ENCODE results near the gene TGFBR3. TPM values are rescaled to one million over a fixed set of nuclear protein-coding genes. Genes with fewer than 3 reads are reported as not detected.
A peak's percentile ranks its signal among the peaks of the same experiment; 100 is the strongest.

The TGFBR3 gene
- total RNA-seq, 4 donors from 2014 or later, result 16.3 to 90.0 (median 54.7) TPM

DNA sequence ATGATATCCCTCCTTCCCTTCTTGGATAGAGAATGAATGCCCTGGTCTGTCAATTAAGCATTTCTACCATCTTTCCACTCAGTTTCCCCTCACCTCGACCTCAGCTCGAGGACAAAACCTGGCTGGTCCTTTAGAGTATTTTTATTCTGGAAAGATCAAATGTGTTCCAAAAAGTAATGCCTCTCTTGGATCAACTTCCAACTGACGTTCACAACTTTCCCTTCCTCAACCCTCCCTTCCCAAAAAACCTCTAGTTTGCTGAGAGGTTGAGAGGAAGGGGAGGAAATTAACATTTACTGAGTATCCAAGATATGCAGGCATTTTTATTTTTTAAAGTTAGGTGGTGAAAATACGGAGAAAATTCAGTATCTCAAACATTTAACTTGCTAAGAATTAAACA lies 182.9 kb downstream of the TGFBR3 start:
- no peak overlapping the region for H3K27ac ChIP-seq
- TF ChIP-seq, protein P1, sequence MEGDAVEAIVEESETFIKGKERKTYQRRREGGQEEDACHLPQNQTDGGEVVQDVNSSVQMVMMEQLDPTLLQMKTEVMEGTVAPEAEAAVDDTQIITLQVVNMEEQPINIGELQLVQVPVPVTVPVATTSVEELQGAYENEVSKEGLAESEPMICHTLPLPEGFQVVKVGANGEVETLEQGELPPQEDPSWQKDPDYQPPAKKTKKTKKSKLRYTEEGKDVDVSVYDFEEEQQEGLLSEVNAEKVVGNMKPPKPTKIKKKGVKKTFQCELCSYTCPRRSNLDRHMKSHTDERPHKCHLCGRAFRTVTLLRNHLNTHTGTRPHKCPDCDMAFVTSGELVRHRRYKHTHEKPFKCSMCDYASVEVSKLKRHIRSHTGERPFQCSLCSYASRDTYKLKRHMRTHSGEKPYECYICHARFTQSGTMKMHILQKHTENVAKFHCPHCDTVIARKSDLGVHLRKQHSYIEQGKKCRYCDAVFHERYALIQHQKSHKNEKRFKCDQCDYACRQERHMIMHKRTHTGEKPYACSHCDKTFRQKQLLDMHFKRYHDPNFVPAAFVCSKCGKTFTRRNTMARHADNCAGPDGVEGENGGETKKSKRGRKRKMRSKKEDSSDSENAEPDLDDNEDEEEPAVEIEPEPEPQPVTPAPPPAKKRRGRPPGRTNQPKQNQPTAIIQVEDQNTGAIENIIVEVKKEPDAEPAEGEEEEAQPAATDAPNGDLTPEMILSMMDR (IDR thresholded peaks at IDR 0.05), result no peak
- TF ChIP-seq POLR2A (IDR thresholded peaks at IDR 0.05), result no peak
- H3K27me3 ChIP-seq, result no peaks in the 10 kb centered on the region
- no peaks in the 10 kb centered on the region for H3K4me1 ChIP-seq
- H3K4me3 ChIP-seq, result no peak overlapping the region
- H3K9me3 ChIP-seq, result no peaks in the 10 kb centered on the region
- H3K36me3 ChIP-seq, result peaks cover 0 to 13% (median 0%) of the 10 kb centered on the region in 3 donors
- DNase-seq, result no peak

DNA sequence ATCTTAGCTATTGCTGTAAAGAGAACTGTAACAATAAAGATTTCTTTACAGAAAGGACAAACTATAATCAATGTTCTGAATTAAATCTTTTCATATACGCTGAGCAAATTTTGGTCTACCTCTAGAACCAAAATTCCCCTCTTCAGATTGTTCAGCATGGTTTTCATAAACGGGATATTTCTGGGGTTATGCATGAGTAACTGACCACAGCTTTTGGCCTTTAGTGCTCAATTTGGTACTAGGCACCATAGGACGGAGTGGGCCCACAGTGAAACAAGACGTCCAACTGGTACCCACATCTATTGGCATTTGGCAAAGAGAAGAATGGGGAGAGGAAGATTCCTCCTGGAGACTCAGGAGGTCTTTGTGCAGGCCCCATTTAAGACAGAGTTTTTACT lies 184.5 kb downstream of the TGFBR3 start:
- H3K36me3 ChIP-seq, result no peaks in the 10 kb centered on the region
- peak overlapping the region in 1 of 4 donors; percentile 7 for H3K27ac ChIP-seq
- H3K9me3 ChIP-seq, result no peaks in the 10 kb centered on the region
- H3K4me1 ChIP-seq, result peaks cover 0 to 10% (median 0%) of the 10 kb centered on the region in 4 donors
- no peak for DNase-seq
- H3K4me3 ChIP-seq, result no peak overlapping the region
- no peak for TF ChIP-seq POLR2A (IDR thresholded peaks at IDR 0.05)
- TF ChIP-seq, protein P1 (IDR thresholded peaks at IDR 0.05), result no peak
- H3K27me3 ChIP-seq, result no peaks in the 10 kb centered on the region

GRCh38 chr1:91700771-91701471 lies 185.0 kb downstream of the TGFBR3 start:
- Histone ChIP-seq H3K4me3 (no peak overlapping the region), H3K9me3 (no peaks in the 10 kb centered on the region), H3K27ac (peak overlapping the region in 1 of 4 donors; percentile 7), H3K27me3 (no peaks in the 10 kb centered on the region), H3K4me1 (peaks cover 0 to 10% (median 0%) of the 10 kb centered on the region in 4 donors), H3K36me3 (no peaks in the 10 kb centered on the region)
- no peak for DNase-seq
- TF ChIP-seq, protein P1 (IDR thresholded peaks at IDR 0.05), result no peak
- TF ChIP-seq POLR2A (IDR thresholded peaks at IDR 0.05), result no peak

DNA sequence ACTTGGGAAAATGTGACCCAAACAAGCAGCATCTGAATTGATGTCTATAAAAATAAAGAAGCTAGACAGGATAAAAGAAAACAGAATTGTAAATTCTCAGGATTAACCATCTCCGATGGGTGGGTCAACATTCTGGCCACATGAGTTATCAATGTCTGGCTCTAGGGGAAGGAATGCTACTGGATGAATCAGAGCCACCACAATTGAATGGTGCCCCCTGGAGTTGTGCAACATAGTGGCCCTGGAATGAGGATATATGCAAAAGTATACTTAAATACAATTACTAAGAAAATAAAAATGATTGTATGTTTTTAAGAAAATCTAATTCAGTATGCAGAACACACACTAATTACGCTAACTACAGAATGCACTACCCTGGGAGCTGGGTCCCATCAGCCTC lies 185.6 kb downstream of the TGFBR3 start:
- Histone ChIP-seq H3K4me3 (no peak overlapping the region), H3K27me3 (no peaks in the 10 kb centered on the region), H3K4me1 (peaks cover 0 to 10% (median 0%) of the 10 kb centered on the region in 4 donors), H3K36me3 (peaks cover 0 to 4% (median 0%) of the 10 kb centered on the region in 3 donors), H3K9me3 (no peaks in the 10 kb centered on the region), H3K27ac (peak overlapping the region in 1 of 4 donors; percentile 22)
- DNase-seq, result no peak
- TF ChIP-seq POLR2A (IDR thresholded peaks at IDR 0.05), result no peak

GRCh38 chr1:91699339-91699974 lies 186.5 kb downstream of the TGFBR3 start:
- Histone ChIP-seq H3K36me3 (peaks cover 0 to 6% (median 0%) of the 10 kb centered on the region in 3 donors), H3K27ac (peak overlapping the region in 1 of 4 donors; percentile 22), H3K4me3 (no peak overlapping the region), H3K27me3 (no peaks in the 10 kb centered on the region), H3K4me1 (peaks cover 0 to 10% (median 0%) of the 10 kb centered on the region in 4 donors), H3K9me3 (no peaks in the 10 kb centered on the region)
- TF ChIP-seq, protein P1 (IDR thresholded peaks at IDR 0.05), result no peak
- no peak for TF ChIP-seq POLR2A (IDR thresholded peaks at IDR 0.05)
- no peak for DNase-seq

- Histone ChIP-seq H3K27me3 (no peaks in the 10 kb centered on the region), H3K4me3 (no peak overlapping the region), H3K9me3 (no peaks in the 10 kb centered on the region), H3K36me3 (peaks cover 0 to 6% (median 0%) of the 10 kb centered on the region in 3 donors), H3K27ac (peak overlapping the region in 1 of 4 donors; percentile 23), H3K4me1 (peaks cover 0 to 10% (median 0%) of the 10 kb centered on the region in 4 donors)
- TF ChIP-seq, protein P1 (IDR thresholded peaks at IDR 0.05), result no peak
- no peak for TF ChIP-seq POLR2A (IDR thresholded peaks at IDR 0.05)
- DNase-seq, result no peak
Observed at GRCh38 chr1:91697861-91698260, 188.1 kb downstream of the TGFBR3 start.

Measured in Peyer's patch (tissue), 4 donors.